Measurements from ENCODE around the gene B3GNT2.
A peak's percentile ranks its signal among the peaks of the same experiment; 100 is the strongest.
"Not testable (repeated sequence)": the region's sequence is repeated elsewhere in the genome, so short reads cannot be mapped to it uniquely, and the experiment has no call there.

B3GNT2 gene

DNA sequence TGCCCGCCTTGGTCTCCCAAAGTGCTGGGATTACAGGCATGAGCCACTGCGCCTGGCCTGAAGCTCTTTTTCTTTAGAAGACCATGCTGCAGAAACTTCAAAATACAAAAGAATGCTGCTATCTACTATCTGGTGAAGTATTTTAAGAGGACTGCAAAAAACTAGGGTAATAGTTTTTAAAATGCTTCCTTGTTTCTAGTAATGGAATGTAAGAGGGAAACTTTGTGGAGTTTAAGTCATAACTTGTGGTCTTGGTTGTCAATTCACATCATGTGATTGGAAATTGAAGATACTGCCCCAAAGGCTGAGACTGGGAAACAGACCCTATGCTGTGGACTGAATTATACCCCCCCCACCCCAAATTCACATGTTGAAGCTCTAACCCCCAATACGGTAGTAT, 68.3 kb downstream of the B3GNT2 start:
- Histone ChIP-seq H3K4me3 (ENCODE audit: low read length) (no peak overlapping the region), H3K4me1 (ENCODE audit: control insufficient read depth, insufficient read depth, low read length) (peaks cover 2% of the 10 kb centered on the region; the same call in 1 of the 2 replicates), H3K36me3 (ENCODE audit: control insufficient read depth, insufficient read depth, low read length) (no peaks in the 10 kb centered on the region), H3K27ac (ENCODE audit: low read length) (no peak overlapping the region), H3K9me3 (ENCODE audit: control insufficient read depth, insufficient read depth, low read length) (no peaks in the 10 kb centered on the region), H3K27me3 (ENCODE audit: control insufficient read depth, insufficient read depth, low read length) (no peaks in the 10 kb centered on the region)
- DNase-seq (ENCODE audit: low read depth, low spot score): no peak
- no CpG with 5 or more reads among the region's 3 CpGs for WGBS (ENCODE audit: insufficient coverage, insufficient read length)

DNA sequence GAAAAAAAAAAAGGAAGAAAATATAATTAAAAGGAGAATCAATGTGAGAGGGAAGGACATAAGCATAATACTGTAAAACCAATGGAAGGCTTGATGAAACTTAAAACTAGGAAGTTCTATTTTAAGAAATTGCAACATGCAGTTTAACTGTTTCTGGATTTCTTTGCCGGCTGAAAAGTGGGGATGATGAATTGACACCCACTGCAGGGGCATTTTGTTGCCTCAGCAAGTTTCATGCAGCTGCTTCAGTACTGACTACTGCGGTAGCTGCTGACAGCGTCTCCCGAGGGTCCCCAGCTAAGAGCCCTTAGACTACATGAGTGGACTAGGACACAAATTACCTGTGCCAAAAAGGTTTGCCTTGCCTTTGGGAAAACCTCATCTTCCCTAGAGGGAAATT, 69.2 kb downstream of the B3GNT2 start:
- Histone ChIP-seq H3K9me3 (ENCODE audit: control insufficient read depth, insufficient read depth, low read length) (no peaks in the 10 kb centered on the region), H3K27ac (ENCODE audit: low read length) (no peak overlapping the region), H3K36me3 (ENCODE audit: control insufficient read depth, insufficient read depth, low read length) (no peaks in the 10 kb centered on the region), H3K4me1 (ENCODE audit: control insufficient read depth, insufficient read depth, low read length) (peaks cover 2% of the 10 kb centered on the region; the same call in 1 of the 2 replicates), H3K27me3 (ENCODE audit: control insufficient read depth, insufficient read depth, low read length) (no peaks in the 10 kb centered on the region), H3K4me3 (ENCODE audit: low read length) (no peak overlapping the region)
- no CpG with 5 or more reads among the region's 4 CpGs for WGBS (ENCODE audit: insufficient coverage, insufficient read length)
- no peak for DNase-seq (ENCODE audit: low read depth, low spot score)

- Histone ChIP-seq H3K27me3 (ENCODE audit: control insufficient read depth, insufficient read depth, low read length) (no peaks in the 10 kb centered on the region), H3K36me3 (ENCODE audit: control insufficient read depth, insufficient read depth, low read length) (no peaks in the 10 kb centered on the region), H3K27ac (ENCODE audit: low read length) (no peak overlapping the region), H3K9me3 (ENCODE audit: control insufficient read depth, insufficient read depth, low read length) (no peaks in the 10 kb centered on the region), H3K4me1 (ENCODE audit: control insufficient read depth, insufficient read depth, low read length) (peaks cover 2% of the 10 kb centered on the region; the same call in 1 of the 2 replicates), H3K4me3 (ENCODE audit: low read length) (no peak overlapping the region)
- no CpG with 5 or more reads among the region's 7 CpGs for WGBS (ENCODE audit: insufficient coverage, insufficient read length)
- DNase-seq (ENCODE audit: low read depth, low spot score): peak; percentile 35
Observed at GRCh38 chr2:62266433-62267038, 70.6 kb downstream of the B3GNT2 start.

- no peaks in the 10 kb centered on the region for H3K27me3 ChIP-seq (ENCODE audit: control insufficient read depth, insufficient read depth, low read length)
- no peak overlapping the region for H3K27ac ChIP-seq (ENCODE audit: low read length)
- H3K36me3 ChIP-seq (ENCODE audit: control insufficient read depth, insufficient read depth, low read length): no peaks in the 10 kb centered on the region
- no peaks in the 10 kb centered on the region for H3K9me3 ChIP-seq (ENCODE audit: control insufficient read depth, insufficient read depth, low read length)
- peaks cover 2% of the 10 kb centered on the region; the same call in 1 of the 2 replicates for H3K4me1 ChIP-seq (ENCODE audit: control insufficient read depth, insufficient read depth, low read length)
- DNase-seq (ENCODE audit: low read depth, low spot score): no peak
- WGBS (ENCODE audit: insufficient coverage, insufficient read length): no CpG with 5 or more reads among the region's 2 CpGs
- no peak overlapping the region for H3K4me3 ChIP-seq (ENCODE audit: low read length)
Observed at GRCh38 chr2:62267696-62268095, 71.8 kb downstream of the B3GNT2 start.

- not testable (repeated sequence) for DNase-seq (ENCODE audit: low read depth, low spot score); H3K4me1 ChIP-seq (ENCODE audit: control insufficient read depth, insufficient read depth, low read length); H3K36me3 ChIP-seq (ENCODE audit: control insufficient read depth, insufficient read depth, low read length); H3K4me3 ChIP-seq (ENCODE audit: low read length); H3K27me3 ChIP-seq (ENCODE audit: control insufficient read depth, insufficient read depth, low read length); H3K27ac ChIP-seq (ENCODE audit: low read length); H3K9me3 ChIP-seq (ENCODE audit: control insufficient read depth, insufficient read depth, low read length)
- no CpG with 5 or more reads among the region's 4 CpGs for WGBS (ENCODE audit: insufficient coverage, insufficient read length)
Observed at GRCh38 chr2:62268681-62269188, 72.8 kb downstream of the B3GNT2 start.

DNA sequence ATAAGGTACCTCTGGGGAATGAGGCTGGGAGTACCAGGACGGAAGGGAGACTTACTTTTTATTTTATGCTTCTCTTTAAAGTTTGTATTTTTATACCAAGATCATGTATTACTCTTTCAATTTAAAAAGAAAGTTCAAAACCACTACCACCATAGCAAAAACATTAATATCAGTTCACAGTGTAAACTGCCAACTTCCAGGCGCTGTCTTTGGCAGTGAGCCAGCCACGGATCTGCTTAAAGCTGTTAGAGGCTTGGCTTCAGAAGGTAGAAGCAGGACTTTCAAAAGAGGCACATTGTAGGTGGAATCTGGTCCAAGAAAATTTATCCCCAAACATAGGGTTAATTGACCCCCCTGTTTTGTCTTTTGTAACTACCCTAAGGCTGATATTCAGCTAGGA, 74.8 kb downstream of the B3GNT2 start:
- WGBS (ENCODE audit: insufficient coverage, insufficient read length): no CpG with 5 or more reads among the region's 3 CpGs
- H3K27ac ChIP-seq (ENCODE audit: low read length): no peak overlapping the region
- DNase-seq (ENCODE audit: low read depth, low spot score): no peak
- peaks cover 2% of the 10 kb centered on the region; the same call in 1 of the 2 replicates for H3K4me1 ChIP-seq (ENCODE audit: control insufficient read depth, insufficient read depth, low read length)
- H3K9me3 ChIP-seq (ENCODE audit: control insufficient read depth, insufficient read depth, low read length): no peaks in the 10 kb centered on the region
- no peak overlapping the region for H3K4me3 ChIP-seq (ENCODE audit: low read length)
- H3K27me3 ChIP-seq (ENCODE audit: control insufficient read depth, insufficient read depth, low read length): no peaks in the 10 kb centered on the region
- H3K36me3 ChIP-seq (ENCODE audit: control insufficient read depth, insufficient read depth, low read length): no peaks in the 10 kb centered on the region
